GM12865 (cell line): Measurements from ENCODE around the gene RAB34.
"Not testable (repeated sequence)": the region's sequence is repeated elsewhere in the genome, so short reads cannot be mapped to it uniquely, and the experiment has no call there.

ENCODE experiments used
- DNase-seq: peaks from one replicate; pipeline ENCODE4 v3.0.0; 2010; ENCODE audit warnings: low read depth
- H3K4me3 ChIP-seq: 2 replicates; pipeline ENCODE4 v1.5.1; 2011; ENCODE audit warnings: mild to moderate bottlenecking, low read depth, low read length, control low read depth
- CTCF ChIP-seq: IDR thresholded peaks from 2 replicates; pipeline ENCODE4 v1.5.1; 2011; ENCODE audit warnings: low read length, control low read depth, low read depth, inconsistent platforms; ENCODE audit not compliant: insufficient read depth; ENCODE audit errors: missing control alignments

Gene RAB34

GRCh38 chr17:28723159-28723835 is 5.6 kb upstream of the RAB34 start:
- peak overlapping the region; percentile 95 for H3K4me3 ChIP-seq
- DNase-seq: no peak
- no peak for TF ChIP-seq CTCF

GRCh38 chr17:28722417-28723158 is 4.9 kb upstream of the RAB34 start:
- no peak for DNase-seq
- H3K4me3 ChIP-seq: peak overlapping the region; percentile 95
- no peak for TF ChIP-seq CTCF

- peak overlapping the region; percentile 95 for H3K4me3 ChIP-seq
- DNase-seq: not testable (repeated sequence)
Measured at GRCh38 chr17:28720997-28721329, 3.3 kb upstream of the RAB34 start.

- TF ChIP-seq CTCF: no peak
- peak overlapping the region; percentile 95 for H3K4me3 ChIP-seq
- DNase-seq: peak; percentile 66
Measured at GRCh38 chr17:28720247-28720996, 2.8 kb upstream of the RAB34 start.

GRCh38 chr17:28719021-28719433 is 1.4 kb upstream of the RAB34 start:
- H3K4me3 ChIP-seq: peak overlapping the region; percentile 77
- TF ChIP-seq CTCF: no peak
- DNase-seq: no peak

- no peak for DNase-seq
Measured at GRCh38 chr17:28718333-28719020, 809 bp upstream of the RAB34 start.

More at GRCh38 chr17:28718333-28719020, 809 bp upstream of the RAB34 start:
- no peak for TF ChIP-seq CTCF
- H3K4me3 ChIP-seq: peak overlapping the region; percentile 77; the same call in 1 of the 2 replicates
